IMR-90 (cell line): ENCODE data around the gene TMEM120A. TPM values are rescaled to one million over a fixed set of nuclear protein-coding genes. Genes with fewer than 3 reads are reported as not detected.

Experiments
- ATAC-seq: fragments of 200-7000 bp; cut with Tn5 transposase; 2 replicates; pipeline ENCODE4 v1.9.1; 2020; ENCODE audit warnings: low read depth, mild to moderate bottlenecking, moderate library complexity
- BruUV-seq: library from RNA; stranded (reverse); fragments of 400-500 nt; replicated peaks from 2 replicates; lab custom pipeline; 2021; lab: Mats Ljungman, UMichigan
- CTCF ChIA-PET: fragments of 300-600 bp; formaldehyde crosslinking; extraction: SDS; loops from one replicate; lab custom pipeline; 2021; ENCODE audit warnings: antibody characterized with exemption; lab: Yijun Ruan, JAX
- POLR2A ChIA-PET: fragments of 300-600 bp; sonication (Branson Sonifier 250); formaldehyde crosslinking; loops from one replicate; lab custom pipeline; 2022; ENCODE audit warnings: antibody characterized with exemption; ENCODE audit not compliant: unreplicated experiment; lab: Charles Lee
- DNase-seq: peaks from one replicate; pipeline ENCODE4 v3.0.0; 2013
- H2AFZ ChIP-seq: replicated peaks from 2 replicates; pipeline ENCODE3; 2013; ENCODE audit warnings: low read length, mild to moderate bottlenecking; ENCODE audit not compliant: poor library complexity
- H2AK5ac ChIP-seq: 2 replicates; pipeline ENCODE4 v1.6.1; 2013; ENCODE audit warnings: low read depth, low read length, inconsistent platforms
- H2AK9ac ChIP-seq: replicated peaks from 2 replicates; pipeline ENCODE3; 2013; ENCODE audit warnings: mild to moderate bottlenecking, low read depth, low read length, moderate library complexity; ENCODE audit not compliant: poor library complexity
- H2BK120ac ChIP-seq: 2 replicates; pipeline ENCODE4 v1.6.1; 2013; ENCODE audit warnings: low read depth, low read length, inconsistent platforms
- H2BK15ac ChIP-seq: 3 replicates; pipeline ENCODE4 v1.6.1; 2013; ENCODE audit warnings: low read depth, low read length, inconsistent platforms
- H2BK20ac ChIP-seq: 2 replicates; pipeline ENCODE4 v1.6.1; 2013; ENCODE audit warnings: low read depth, mild to moderate bottlenecking, inconsistent platforms, low read length, moderate library complexity
- H2BK5ac ChIP-seq: 2 replicates; pipeline ENCODE4 v1.6.1; 2013; ENCODE audit warnings: mild to moderate bottlenecking, low read depth, low read length, inconsistent platforms; ENCODE audit not compliant: poor library complexity, severe bottlenecking
- H3K14ac ChIP-seq: replicated peaks from 2 replicates; pipeline ENCODE4 v1.6.1; 2013; ENCODE audit warnings: low read depth, low read length, inconsistent platforms
- H3K18ac ChIP-seq: 2 replicates; pipeline ENCODE4 v1.6.1; 2013; ENCODE audit warnings: low read depth, low read length, control low read depth
- H3K23ac ChIP-seq: 2 replicates; pipeline ENCODE4 v1.6.1; 2013; ENCODE audit warnings: low read depth, low read length, inconsistent platforms
- H3K27ac ChIP-seq: 2 replicates; pipeline ENCODE4 v1.5.1; 2013; ENCODE audit warnings: mild to moderate bottlenecking, control low read depth, low read length; ENCODE audit not compliant: insufficient read depth
- H3K27me3 ChIP-seq: 2 replicates; pipeline ENCODE4 v1.6.1; 2013; ENCODE audit warnings: low read length; ENCODE audit not compliant: control insufficient read depth, insufficient read depth
- H3K36me3 ChIP-seq: 2 replicates; pipeline ENCODE4 v1.6.1; 2013; ENCODE audit warnings: low read length, mixed read lengths; ENCODE audit not compliant: control insufficient read depth, insufficient read depth
- H3K4ac ChIP-seq: 2 replicates; pipeline ENCODE4 v1.6.1; 2013; ENCODE audit warnings: low read depth, low read length, inconsistent platforms
- H3K4me1 ChIP-seq: 2 replicates; pipeline ENCODE4 v1.6.1; 2013; ENCODE audit warnings: low read length, mixed read lengths; ENCODE audit not compliant: control insufficient read depth, insufficient read depth
- H3K4me2 ChIP-seq: 2 replicates; pipeline ENCODE4 v1.6.1; 2013; ENCODE audit warnings: low read depth, mild to moderate bottlenecking, control low read depth, low read length, moderate library complexity
- H3K4me3 ChIP-seq: 2 replicates; pipeline ENCODE4 v1.5.1; 2013; ENCODE audit warnings: low read depth, mild to moderate bottlenecking, control low read depth, low read length, moderate library complexity; ENCODE audit not compliant: insufficient read depth
- H3K56ac ChIP-seq: 2 replicates; pipeline ENCODE4 v1.6.1; 2013; ENCODE audit warnings: low read length, inconsistent platforms; ENCODE audit not compliant: insufficient read depth; ENCODE audit errors: extremely low read depth
- H3K79me1 ChIP-seq, 2 experiments: 2 replicates each; pipeline ENCODE4 v1.6.1; 2013; ENCODE audit warnings: low read length in 2 of 2, inconsistent platforms in 1 of 2, low read depth in 1 of 2
- H3K9ac ChIP-seq: 2 replicates; pipeline ENCODE4 v1.6.1; 2013; ENCODE audit warnings: low read depth, low read length, control low read depth
- H3K9me1 ChIP-seq: 2 replicates; pipeline ENCODE4 v1.6.1; 2013; ENCODE audit warnings: low read length, inconsistent platforms; ENCODE audit not compliant: insufficient read depth
- H3K9me3 ChIP-seq: 2 replicates; pipeline ENCODE4 v1.6.1; 2013; ENCODE audit warnings: low read length; ENCODE audit not compliant: control insufficient read depth, insufficient read depth
- H4K20me1 ChIP-seq: 2 replicates; pipeline ENCODE4 v1.6.1; 2013; ENCODE audit warnings: low read length, inconsistent platforms; ENCODE audit not compliant: insufficient read depth
- H4K5ac ChIP-seq: 2 replicates; pipeline ENCODE4 v1.6.1; 2013; ENCODE audit warnings: mild to moderate bottlenecking, low read depth, low read length, control low read depth
- H4K8ac ChIP-seq, 2 experiments: 2 replicates each; pipeline ENCODE4 v1.6.1; 2013; ENCODE audit warnings: low read depth in 2 of 2, low read length in 2 of 2, control low read depth in 1 of 2, inconsistent platforms in 1 of 2
- H4K91ac ChIP-seq: 2 replicates; pipeline ENCODE4 v1.6.1; 2013; ENCODE audit warnings: low read depth, low read length, inconsistent platforms; ENCODE audit not compliant: insufficient read depth
- BHLHE40 ChIP-seq: fragments of 150-350 bp; IDR thresholded peaks from 2 replicates; pipeline ENCODE4 v1.6.1; 2016; ENCODE audit warnings: mild to moderate bottlenecking, low read depth, low read length
- CEBPB ChIP-seq: IDR thresholded peaks from 2 replicates; pipeline ENCODE4 v1.6.1; 2012; ENCODE audit warnings: low read depth, low read length, improper control_type of control experiment
- ELK1 ChIP-seq: fragments of 150-350 bp; IDR thresholded peaks from 2 replicates; pipeline ENCODE4 v1.6.1; 2016; ENCODE audit warnings: low read depth, mild to moderate bottlenecking, low read length, moderate library complexity, borderline replicate concordance
- FOS ChIP-seq: fragments of 150-350 bp; IDR thresholded peaks from 2 replicates; pipeline ENCODE4 v1.6.1; 2016; ENCODE audit warnings: low read depth, low read length
- MAFK ChIP-seq: IDR thresholded peaks from 2 replicates; pipeline ENCODE4 v1.6.1; 2012; ENCODE audit warnings: low read depth, low read length, improper control_type of control experiment
- MAZ ChIP-seq: IDR thresholded peaks from 2 replicates; pipeline ENCODE4 v1.6.1; 2012; ENCODE audit warnings: low read depth, mild to moderate bottlenecking, low read length, improper control_type of control experiment, moderate library complexity, borderline replicate concordance
- NFE2L2 ChIP-seq: fragments of 150-350 bp; IDR thresholded peaks from 2 replicates; pipeline ENCODE4 v1.6.1; 2016; ENCODE audit warnings: low read depth, mild to moderate bottlenecking, low read length
- POLR2A ChIP-seq: IDR thresholded peaks from 2 replicates; pipeline ENCODE4 v1.6.1; 2012; ENCODE audit warnings: mild to moderate bottlenecking, low read depth, low read length
- SMC3 ChIP-seq: fragments of 150-350 bp; IDR thresholded peaks from 2 replicates; pipeline ENCODE4 v1.6.1; 2016; ENCODE audit warnings: low read depth, mild to moderate bottlenecking, antibody characterized with exemption, low read length, moderate library complexity
- USF2 ChIP-seq: fragments of 150-350 bp; IDR thresholded peaks from 2 replicates; pipeline ENCODE4 v1.6.1; 2017; ENCODE audit warnings: mild to moderate bottlenecking, antibody characterized with exemption, low read length, low read depth
- whole genome bisulfite sequencing, 2 experiments: methylation state at CpG; one replicate each; pipeline versions ENCODE4 v1.1.5 to v1.1.7; 2013; ENCODE audit warnings: missing lambda C conversion rate in 2 of 2; ENCODE audit not compliant: insufficient read length in 1 of 2; ENCODE audit errors: extremely low coverage in 2 of 2; 5-methylcytosine and 5-hydroxymethylcytosine counted together
- dilution Hi-C: fragments of 300-500 bp; cut with HindIII; formaldehyde crosslinking; loops from one replicate; pipeline ENCODE4 v1.14.3; 2018; ENCODE audit warnings: low sequenced_read_pairs; ENCODE audit not compliant: unreplicated experiment
- in situ Hi-C: fragments of 300-500 bp; cut with MboI; formaldehyde crosslinking; loops from 3 replicates; pipeline ENCODE4 v1.14.3; 2019; ENCODE audit warnings: low sequenced_read_pairs, inconsistent platforms, mixed read lengths
- intact Hi-C: fragments of 100-400 bp; cut with micrococcal nuclease; formaldehyde crosslinking; loops from 2 replicates; pipeline ENCODE4 v1.10.0; 2022
- polyA plus RNA-seq, 3 experiments: library from polyadenylated mRNA; depleted of rRNA; stranded (reverse); fragments of >200 nt; gene quantifications; 2 replicates each; pipeline ENCODE4 v1.2.3, GENCODE V29; 2012; ENCODE audit warnings: low replicate concordance in 1 of 3
- total RNA-seq: library from RNA; depleted of rRNA; stranded (reverse); fragments of >200 nt; gene quantifications from 2 replicates; pipeline ENCODE4 v1.2.3, GENCODE V29; 2012

Gene TMEM120A
- total and polyA plus RNA-seq, 2 of the 4 experiments (the other 2 are of a cell fraction), result 32.1 to 39.3 TPM

GRCh38 chr7:75979759-75980429, 14.5 kb downstream of the TMEM120A start:
- H3K14ac ChIP-seq, result no peak overlapping the region
- in situ Hi-C loops, result no loop called here
- no peak overlapping the region for H2AFZ ChIP-seq
- DNase-seq (no peak), ATAC-seq (no peak)
- no peak overlapping the region for H2AK9ac ChIP-seq
- H3K27ac ChIP-seq, result no peak overlapping the region
- no peak overlapping the region for H2BK15ac ChIP-seq
- WGBS, 2 experiments, result 81% methylated on average over 10 of the region's 22 CpGs; no CpG with 5 or more reads in 1 of the 2 experiments
- no peaks in the 10 kb centered on the region for H3K79me1 ChIP-seq
- H3K56ac ChIP-seq, result no peak overlapping the region
- H2BK120ac ChIP-seq, result no peak overlapping the region
- dilution Hi-C loops, result no loop called here
- no peak overlapping the region for H2BK20ac ChIP-seq
- POLR2A ChIA-PET, result no interaction called here
- H4K8ac ChIP-seq, result no peak overlapping the region
- CTCF ChIA-PET, result no interaction called here
- H3K4me3 ChIP-seq, result no peak overlapping the region
- no peaks in the 10 kb centered on the region; the same call in 1 of the 2 replicates for H4K20me1 ChIP-seq
- peaks cover 48% of the 10 kb centered on the region for H3K36me3 ChIP-seq
- no TSS peak for BruUV-seq
- H3K4me2 ChIP-seq, result no peak overlapping the region
- H3K18ac ChIP-seq, result no peak overlapping the region
- H4K91ac ChIP-seq, result no peak overlapping the region
- no peak overlapping the region for H4K5ac ChIP-seq
- no peak overlapping the region for H3K23ac ChIP-seq
- no peak overlapping the region for H2AK5ac ChIP-seq
- no peaks in the 10 kb centered on the region for H3K9me1 ChIP-seq
- H3K9me3 ChIP-seq, result no peaks in the 10 kb centered on the region
- H3K27me3 ChIP-seq, result no peaks in the 10 kb centered on the region
- no peaks in the 10 kb centered on the region for H3K4me1 ChIP-seq
- H3K9ac ChIP-seq, result no peak overlapping the region
- no peak overlapping the region for H2BK5ac ChIP-seq
- H3K4ac ChIP-seq, result no peak overlapping the region
- TF ChIP-seq ELK1, result no peak
- no peak for TF ChIP-seq SMC3
- no peak for TF ChIP-seq CEBPB
- no peak for TF ChIP-seq FOS
- TF ChIP-seq MAFK, result no peak
- no peak for TF ChIP-seq NFE2L2
- no peak for TF ChIP-seq BHLHE40
- TF ChIP-seq USF2, result no peak
- TF ChIP-seq MAZ, result no peak
- TF ChIP-seq POLR2A, result no peak
- intact Hi-C loops, result no loop called here
